ENCODE measurements around the gene MPRIP. TPM values are rescaled to one million over a fixed set of nuclear protein-coding genes. Genes with fewer than 3 reads are reported as not detected.

The MPRIP gene
- polyA plus RNA-seq, 1 of the 3 experiments (the other 2 are of a cell fraction) = 64.4 TPM

- WGBS (ENCODE audit: low lambda C conversion rate) = 96% methylated on average over 3 of the region's 4 CpGs
- Histone ChIP-seq H4K20me1 (ENCODE audit: insufficient read depth) (peaks cover 97% of the 10 kb centered on the region), H3K27ac (ENCODE audit: low read depth in 2 of 2, low read length in 1 of 2) (no peak overlapping the region; a peak in 1 of 4 replicates), H3F3A (replicated peaks; ENCODE audit: insufficient read depth) (peaks cover 8% of the 10 kb centered on the region), H3K9ac (no peak overlapping the region), H2AFZ (ENCODE audit: low read depth) (no peak overlapping the region), H3K27me3 (ENCODE audit: insufficient read depth) (no peaks in the 10 kb centered on the region), H3K4me2 (no peak overlapping the region), H3K79me2 (ENCODE audit: insufficient read depth) (peaks cover 100% of the 10 kb centered on the region), H3K4me3 (ENCODE audit: low read depth in 2 of 2, low read length in 1 of 2) (no peak overlapping the region), H3K9me2 (no peaks in the 10 kb centered on the region), H3K9me3 (no peaks in the 10 kb centered on the region), H3K4me1 (ENCODE audit: control insufficient read depth in 1 of 2, insufficient read depth in 2 of 2, low read depth in 1 of 2, low read length in 1 of 2) (peaks cover 0 to 42% of the 10 kb centered on the region in 2 experiments; a peak in 1 of 4 replicates), H3K36me3 (replicated peaks in 1 of 2; ENCODE audit: control insufficient read depth in 1 of 2, insufficient read depth in 2 of 2, low read length in 1 of 2) (no peaks in the 10 kb centered on the region)
- CTCF ChIA-PET = no interaction called here
- TF ChIP-seq EZH2phosphoT487 (IDR thresholded peaks at IDR 0.05; ENCODE audit: borderline replicate concordance, low read depth) (no peak), JUND (IDR thresholded peaks at IDR 0.05) (no peak), YY1 (IDR thresholded peaks at IDR 0.05; ENCODE audit: low read depth) (no peak), NRF1 (IDR thresholded peaks at IDR 0.05; ENCODE audit: low read depth, low read length) (no peak), REST (IDR thresholded peaks at IDR 0.05; ENCODE audit: low read depth, low read length) (no peak), NFIC (IDR thresholded peaks at IDR 0.05; ENCODE audit: borderline replicate concordance) (no peak), FOSL2 (IDR thresholded peaks at IDR 0.05; ENCODE audit: borderline replicate concordance, low read depth) (no peak), TEAD4 (IDR thresholded peaks at IDR 0.05; ENCODE audit: borderline replicate concordance, insufficient read depth) (no peak), MXI1 (IDR thresholded peaks at IDR 0.05; ENCODE audit: low read depth, low read length) (no peak), CTCF (IDR thresholded peaks at IDR 0.05) (no peak), FOXJ3 (CRISPR knock-in tag; IDR thresholded peaks at IDR 0.05) (no peak), TAF1 (IDR thresholded peaks at IDR 0.05; ENCODE audit: borderline replicate concordance, low read depth, low read length) (no peak), ELF1 (IDR thresholded peaks at IDR 0.05) (no peak), MEF2A (IDR thresholded peaks at IDR 0.05; ENCODE audit: borderline replicate concordance, low read depth) (no peak)
- POLR2A ChIA-PET = no interaction called here
- no peak for DNase-seq
Observed at GRCh38 chr17:17116406-17116805, 74.1 kb downstream of the MPRIP start.
